Endothelial cell of umbilical vein (primary cell): Measurements from ENCODE around the gene USP40.

Source experiments
- CTCF ChIP-seq, 2 donors: IDR thresholded peaks; 1 replicate in 1 of 2; 2 replicates in 1 of 2; pipeline ENCODE4 v1.5.1; 2011; ENCODE audit warnings: low read length in 2 of 2, mild to moderate bottlenecking in 2 of 2, moderate library complexity in 2 of 2, control low read depth in 1 of 2, inconsistent platforms in 1 of 2, low read depth in 1 of 2; ENCODE audit not compliant: insufficient read depth in 1 of 2; ENCODE audit errors: extremely low read depth in 1 of 2
- EZH2 ChIP-seq: IDR thresholded peaks from 2 replicates; pipeline ENCODE4 v1.6.1; 2012; ENCODE audit warnings: borderline replicate concordance, low read depth, mild to moderate bottlenecking, moderate library complexity, low read length, inconsistent platforms; ENCODE audit not compliant: severe bottlenecking
- FOS ChIP-seq: IDR thresholded peaks from 2 replicates; pipeline ENCODE4 v1.6.1; 2011; ENCODE audit warnings: mild to moderate bottlenecking, low read length, moderate library complexity, borderline replicate concordance; ENCODE audit not compliant: insufficient read depth
- JUN ChIP-seq: IDR thresholded peaks from 2 replicates; pipeline ENCODE4 v1.6.1; 2011; ENCODE audit warnings: borderline replicate concordance, low read depth; ENCODE audit not compliant: insufficient read length, insufficient read depth
- MAX ChIP-seq: IDR thresholded peaks from 2 replicates; pipeline ENCODE4 v1.6.1; 2011; ENCODE audit not compliant: insufficient read depth, insufficient read length
- MYC ChIP-seq: IDR thresholded peaks from one replicate; pipeline ENCODE4 v1.6.1; 2011; ENCODE audit warnings: mild to moderate bottlenecking, low read depth, low read length
- POLR2A ChIP-seq: IDR thresholded peaks from 2 replicates; pipeline ENCODE4 v1.6.1; 2012; ENCODE audit warnings: low read depth, mild to moderate bottlenecking, control low read depth, low read length
- POLR2AphosphoS5 ChIP-seq: IDR thresholded peaks from 2 replicates; pipeline ENCODE4 v1.6.1; 2012; ENCODE audit warnings: low read depth, mild to moderate bottlenecking, control low read depth, low read length, moderate library complexity; ENCODE audit not compliant: insufficient read depth

- TF ChIP-seq CTCF (IDR thresholded peaks at IDR 0.05; ENCODE audit: extremely low read depth in 1 of 2, insufficient read depth in 1 of 2, low read depth in 1 of 2, low read length in 2 of 2) (no peak), EZH2 (no peak), POLR2A (no peak), JUN (no peak), POLR2AphosphoS5 (no peak), MYC (no peak), FOS (no peak), MAX (no peak)
Measured at GRCh38 chr2:233433029-233433428, 133.6 kb downstream of the USP40 start.
